ENCODE data around the gene KCNQ2. TPM values are rescaled to one million over a fixed set of nuclear protein-coding genes. Genes with fewer than 3 reads are reported as not detected.

KCNQ2 gene
- total and polyA plus RNA-seq, 4 donors, result not detected

DNA sequence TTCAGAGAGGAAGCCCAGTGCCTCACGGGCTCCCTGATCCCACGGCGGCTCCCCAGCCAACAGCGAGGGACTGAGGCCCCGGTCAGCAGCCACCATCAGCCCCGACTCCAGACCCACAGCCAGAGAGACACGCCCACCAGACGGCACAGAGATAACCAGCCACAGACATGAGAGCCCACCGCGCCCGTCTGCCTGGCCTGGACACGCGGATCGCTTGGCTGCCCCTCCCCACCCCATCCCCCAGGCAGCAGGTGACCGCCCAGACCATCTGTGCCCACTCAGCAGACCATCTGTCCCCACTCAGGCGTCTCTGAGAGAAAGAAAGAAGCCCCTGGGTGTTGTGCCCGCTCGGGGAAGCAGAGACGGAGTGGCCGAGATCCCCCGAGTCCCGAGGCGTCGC, 55.8 kb downstream of the KCNQ2 start:
- peaks cover 0 to under 1% (median 0%) of the 10 kb centered on the region in 4 donors for H3K27me3 ChIP-seq (ENCODE audit: control insufficient read depth in 4 of 4, insufficient read depth in 4 of 4, low read length in 3 of 4)
- H3K4me1 ChIP-seq (ENCODE audit: control insufficient read depth in 4 of 4, insufficient read depth in 4 of 4, low read length in 3 of 4), result no peaks in the 10 kb centered on the region
- no peak overlapping the region for H3K4me3 ChIP-seq (ENCODE audit: low read depth in 1 of 3, low read length in 3 of 3)
- no peak for DNase-seq (ENCODE audit: low spot score)
- no peak overlapping the region for H3K27ac ChIP-seq (ENCODE audit: low read depth in 1 of 2, low read length in 2 of 2)
- no peaks in the 10 kb centered on the region for H3K36me3 ChIP-seq (ENCODE audit: control insufficient read depth in 4 of 4, insufficient read depth in 3 of 4, low read depth in 1 of 4, low read length in 3 of 4)
- 80% methylated on average over 24 of the region's 24 CpGs for WGBS
- H3K9ac ChIP-seq (ENCODE audit: low read depth in 1 of 2, low read length in 2 of 2), result no peak overlapping the region
- H3K9me3 ChIP-seq (ENCODE audit: control insufficient read depth in 4 of 4, low read length in 3 of 4), result no peaks in the 10 kb centered on the region
- TF ChIP-seq, protein P1, sequence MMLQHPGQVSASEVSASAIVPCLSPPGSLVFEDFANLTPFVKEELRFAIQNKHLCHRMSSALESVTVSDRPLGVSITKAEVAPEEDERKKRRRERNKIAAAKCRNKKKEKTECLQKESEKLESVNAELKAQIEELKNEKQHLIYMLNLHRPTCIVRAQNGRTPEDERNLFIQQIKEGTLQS (IDR thresholded peaks at IDR 0.05), result no peak
- TF ChIP-seq GABPA (IDR thresholded peaks at IDR 0.05 in 1 of 2, conservative IDR thresholded peaks at IDR 0.05 in 1 of 2), result no peak
- TF ChIP-seq, protein P2, sequence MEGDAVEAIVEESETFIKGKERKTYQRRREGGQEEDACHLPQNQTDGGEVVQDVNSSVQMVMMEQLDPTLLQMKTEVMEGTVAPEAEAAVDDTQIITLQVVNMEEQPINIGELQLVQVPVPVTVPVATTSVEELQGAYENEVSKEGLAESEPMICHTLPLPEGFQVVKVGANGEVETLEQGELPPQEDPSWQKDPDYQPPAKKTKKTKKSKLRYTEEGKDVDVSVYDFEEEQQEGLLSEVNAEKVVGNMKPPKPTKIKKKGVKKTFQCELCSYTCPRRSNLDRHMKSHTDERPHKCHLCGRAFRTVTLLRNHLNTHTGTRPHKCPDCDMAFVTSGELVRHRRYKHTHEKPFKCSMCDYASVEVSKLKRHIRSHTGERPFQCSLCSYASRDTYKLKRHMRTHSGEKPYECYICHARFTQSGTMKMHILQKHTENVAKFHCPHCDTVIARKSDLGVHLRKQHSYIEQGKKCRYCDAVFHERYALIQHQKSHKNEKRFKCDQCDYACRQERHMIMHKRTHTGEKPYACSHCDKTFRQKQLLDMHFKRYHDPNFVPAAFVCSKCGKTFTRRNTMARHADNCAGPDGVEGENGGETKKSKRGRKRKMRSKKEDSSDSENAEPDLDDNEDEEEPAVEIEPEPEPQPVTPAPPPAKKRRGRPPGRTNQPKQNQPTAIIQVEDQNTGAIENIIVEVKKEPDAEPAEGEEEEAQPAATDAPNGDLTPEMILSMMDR (IDR thresholded peaks at IDR 0.05; ENCODE audit: low read depth, low read length, missing input control), result no peak
- TF ChIP-seq RXRA (IDR thresholded peaks at IDR 0.05), result no peak
- TF ChIP-seq, protein P3, sequence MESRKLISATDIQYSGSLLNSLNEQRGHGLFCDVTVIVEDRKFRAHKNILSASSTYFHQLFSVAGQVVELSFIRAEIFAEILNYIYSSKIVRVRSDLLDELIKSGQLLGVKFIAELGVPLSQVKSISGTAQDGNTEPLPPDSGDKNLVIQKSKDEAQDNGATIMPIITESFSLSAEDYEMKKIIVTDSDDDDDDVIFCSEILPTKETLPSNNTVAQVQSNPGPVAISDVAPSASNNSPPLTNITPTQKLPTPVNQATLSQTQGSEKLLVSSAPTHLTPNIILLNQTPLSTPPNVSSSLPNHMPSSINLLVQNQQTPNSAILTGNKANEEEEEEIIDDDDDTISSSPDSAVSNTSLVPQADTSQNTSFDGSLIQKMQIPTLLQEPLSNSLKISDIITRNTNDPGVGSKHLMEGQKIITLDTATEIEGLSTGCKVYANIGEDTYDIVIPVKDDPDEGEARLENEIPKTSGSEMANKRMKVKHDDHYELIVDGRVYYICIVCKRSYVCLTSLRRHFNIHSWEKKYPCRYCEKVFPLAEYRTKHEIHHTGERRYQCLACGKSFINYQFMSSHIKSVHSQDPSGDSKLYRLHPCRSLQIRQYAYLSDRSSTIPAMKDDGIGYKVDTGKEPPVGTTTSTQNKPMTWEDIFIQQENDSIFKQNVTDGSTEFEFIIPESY (IDR thresholded peaks at IDR 0.05), result no peak
- TF ChIP-seq FOXA1 (IDR thresholded peaks at IDR 0.05), result no peak
- no peak for TF ChIP-seq SP1 (IDR thresholded peaks at IDR 0.05)
- TF ChIP-seq HNF4A (conservative IDR thresholded peaks at IDR 0.05), result no peak
- no peak for TF ChIP-seq NR2F2 (IDR thresholded peaks at IDR 0.05)
- TF ChIP-seq, protein P4, sequence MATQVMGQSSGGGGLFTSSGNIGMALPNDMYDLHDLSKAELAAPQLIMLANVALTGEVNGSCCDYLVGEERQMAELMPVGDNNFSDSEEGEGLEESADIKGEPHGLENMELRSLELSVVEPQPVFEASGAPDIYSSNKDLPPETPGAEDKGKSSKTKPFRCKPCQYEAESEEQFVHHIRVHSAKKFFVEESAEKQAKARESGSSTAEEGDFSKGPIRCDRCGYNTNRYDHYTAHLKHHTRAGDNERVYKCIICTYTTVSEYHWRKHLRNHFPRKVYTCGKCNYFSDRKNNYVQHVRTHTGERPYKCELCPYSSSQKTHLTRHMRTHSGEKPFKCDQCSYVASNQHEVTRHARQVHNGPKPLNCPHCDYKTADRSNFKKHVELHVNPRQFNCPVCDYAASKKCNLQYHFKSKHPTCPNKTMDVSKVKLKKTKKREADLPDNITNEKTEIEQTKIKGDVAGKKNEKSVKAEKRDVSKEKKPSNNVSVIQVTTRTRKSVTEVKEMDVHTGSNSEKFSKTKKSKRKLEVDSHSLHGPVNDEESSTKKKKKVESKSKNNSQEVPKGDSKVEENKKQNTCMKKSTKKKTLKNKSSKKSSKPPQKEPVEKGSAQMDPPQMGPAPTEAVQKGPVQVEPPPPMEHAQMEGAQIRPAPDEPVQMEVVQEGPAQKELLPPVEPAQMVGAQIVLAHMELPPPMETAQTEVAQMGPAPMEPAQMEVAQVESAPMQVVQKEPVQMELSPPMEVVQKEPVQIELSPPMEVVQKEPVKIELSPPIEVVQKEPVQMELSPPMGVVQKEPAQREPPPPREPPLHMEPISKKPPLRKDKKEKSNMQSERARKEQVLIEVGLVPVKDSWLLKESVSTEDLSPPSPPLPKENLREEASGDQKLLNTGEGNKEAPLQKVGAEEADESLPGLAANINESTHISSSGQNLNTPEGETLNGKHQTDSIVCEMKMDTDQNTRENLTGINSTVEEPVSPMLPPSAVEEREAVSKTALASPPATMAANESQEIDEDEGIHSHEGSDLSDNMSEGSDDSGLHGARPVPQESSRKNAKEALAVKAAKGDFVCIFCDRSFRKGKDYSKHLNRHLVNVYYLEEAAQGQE (IDR thresholded peaks at IDR 0.05), result no peak
- no peak for TF ChIP-seq TAF1 (conservative IDR thresholded peaks at IDR 0.05)
- TF ChIP-seq, protein P5, sequence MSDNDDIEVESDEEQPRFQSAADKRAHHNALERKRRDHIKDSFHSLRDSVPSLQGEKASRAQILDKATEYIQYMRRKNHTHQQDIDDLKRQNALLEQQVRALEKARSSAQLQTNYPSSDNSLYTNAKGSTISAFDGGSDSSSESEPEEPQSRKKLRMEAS (IDR thresholded peaks at IDR 0.05), result no peak
- no peak for TF ChIP-seq RAD21 (IDR thresholded peaks at IDR 0.05)
- TF ChIP-seq YY1 (IDR thresholded peaks at IDR 0.05), result no peak
- TF ChIP-seq JUND (IDR thresholded peaks at IDR 0.05), result no peak
- no peak for TF ChIP-seq FOXA2 (IDR thresholded peaks at IDR 0.05)
- no peak for TF ChIP-seq HNF4G (IDR thresholded peaks at IDR 0.05)
